Hematopoietic multipotent progenitor cell treated with erythropoietin and hydrocortisone succinate and interleukin-3 and kit ligand, for 8 days (in vitro differentiated cells): ENCODE results near the gene SLAIN1.
A peak's percentile ranks its signal among the peaks of the same experiment; 100 is the strongest.

Experiments used
- DNase-seq: peaks from one replicate; pipeline ENCODE4 v3.0.0-alpha.2; 2015

SLAIN1 gene

GRCh38 chr13:77760893-77761292, 63.4 kb downstream of the SLAIN1 start:
- no peak for DNase-seq

DNA sequence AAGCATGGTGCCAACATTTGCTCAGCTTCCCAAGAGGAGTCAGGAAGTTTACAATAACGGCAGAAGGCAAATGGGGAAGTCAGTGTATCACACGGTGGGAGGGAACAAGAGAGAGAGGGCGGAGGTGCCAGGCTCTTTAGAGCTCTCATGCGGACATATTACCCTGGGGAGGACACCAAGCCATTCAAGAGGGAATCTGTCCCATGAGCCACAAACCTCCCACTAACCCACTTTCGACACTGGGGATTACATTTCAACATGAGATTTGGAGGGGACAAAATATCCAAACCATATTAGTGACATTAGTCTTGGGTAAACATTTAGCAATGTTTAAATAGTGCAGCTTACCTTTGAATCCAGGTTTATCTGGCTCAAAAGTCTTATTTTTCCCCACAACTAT, 69.9 kb downstream of the SLAIN1 start:
- DNase-seq, result no peak

DNA sequence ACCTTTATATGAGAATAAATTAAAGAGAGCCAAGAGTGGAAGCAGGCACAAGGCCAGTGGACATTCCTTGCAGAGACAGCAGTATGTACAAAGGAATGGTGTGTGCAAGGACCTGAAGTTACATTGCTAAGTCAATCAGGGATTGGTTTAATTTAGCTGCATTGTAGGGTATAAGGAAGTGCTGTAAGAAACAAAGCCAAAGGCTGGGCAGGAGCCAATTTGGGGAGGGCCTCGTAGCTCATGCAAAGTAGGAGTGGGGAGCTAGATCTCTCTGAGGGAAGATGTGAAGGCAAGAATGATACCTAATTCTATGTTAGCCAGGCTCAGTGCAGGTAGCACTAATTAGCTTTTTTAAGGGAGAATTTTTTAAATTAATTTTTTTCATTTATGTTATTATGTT, 76.7 kb downstream of the SLAIN1 start:
- DNase-seq, result no peak

GRCh38 chr13:77776704-77777103, 79.2 kb downstream of the SLAIN1 start:
- DNase-seq, result no peak

DNA sequence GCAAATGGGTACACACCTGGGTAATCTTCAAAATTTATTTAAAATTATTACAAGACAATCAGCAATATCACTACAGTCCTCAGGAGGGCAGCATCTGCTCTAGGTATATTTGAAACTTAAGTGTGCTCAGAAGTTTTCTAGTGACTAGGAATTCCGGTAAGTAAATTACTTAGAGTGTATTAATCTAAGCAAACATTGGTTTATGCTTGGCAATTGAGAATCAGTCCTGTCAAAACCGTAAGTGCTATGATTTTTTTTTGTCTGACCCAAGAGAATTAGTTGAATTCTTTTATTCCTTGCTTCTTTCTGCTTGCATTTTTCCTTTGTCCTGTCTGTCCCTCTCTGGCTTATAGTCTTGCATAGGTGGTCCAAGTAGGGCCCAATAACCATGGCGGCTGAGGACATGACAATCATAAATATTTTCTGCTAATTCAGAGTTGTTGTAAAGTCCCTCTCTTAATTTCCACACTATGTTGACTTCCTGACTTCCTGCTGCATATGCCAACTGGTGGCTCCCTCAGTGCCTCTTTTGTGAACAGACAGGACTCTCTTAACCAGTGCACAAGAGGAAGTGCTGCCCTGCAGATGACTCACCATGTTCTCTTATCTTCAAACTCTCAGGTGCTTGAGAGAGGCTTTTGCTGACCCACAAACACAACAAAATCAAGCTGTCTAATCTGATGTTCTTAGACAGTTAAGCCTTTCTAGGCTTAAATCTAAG, 82.2 kb downstream of the SLAIN1 start:
- peak; percentile 78 for DNase-seq

GRCh38 chr13:77781808-77782207, 84.3 kb downstream of the SLAIN1 start:
- no peak for DNase-seq

- DNase-seq, result no peak
Observed at GRCh38 chr13:77784515-77784914, 87.0 kb downstream of the SLAIN1 start.

- no peak for DNase-seq
Observed at GRCh38 chr13:77786695-77787287, 89.3 kb downstream of the SLAIN1 start.

DNA sequence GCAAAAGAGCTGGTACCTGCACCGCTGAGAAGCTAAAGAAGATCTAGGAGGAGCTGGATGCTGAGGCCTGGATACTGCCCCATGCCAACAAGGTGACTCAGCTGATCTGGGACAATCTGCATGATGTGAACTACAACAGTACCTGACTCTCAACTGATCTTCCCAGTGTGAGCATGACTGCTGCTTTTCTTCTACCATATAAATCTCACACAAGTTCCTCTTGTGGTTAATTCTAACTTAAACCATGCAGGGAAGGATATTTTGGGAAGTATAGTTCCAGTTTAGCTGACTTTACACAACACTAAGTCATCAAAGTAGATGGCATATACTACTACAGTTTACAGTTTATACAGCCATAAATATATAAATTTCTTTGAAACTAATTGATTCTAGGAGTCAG, 91.9 kb downstream of the SLAIN1 start:
- DNase-seq, result no peak

DNA sequence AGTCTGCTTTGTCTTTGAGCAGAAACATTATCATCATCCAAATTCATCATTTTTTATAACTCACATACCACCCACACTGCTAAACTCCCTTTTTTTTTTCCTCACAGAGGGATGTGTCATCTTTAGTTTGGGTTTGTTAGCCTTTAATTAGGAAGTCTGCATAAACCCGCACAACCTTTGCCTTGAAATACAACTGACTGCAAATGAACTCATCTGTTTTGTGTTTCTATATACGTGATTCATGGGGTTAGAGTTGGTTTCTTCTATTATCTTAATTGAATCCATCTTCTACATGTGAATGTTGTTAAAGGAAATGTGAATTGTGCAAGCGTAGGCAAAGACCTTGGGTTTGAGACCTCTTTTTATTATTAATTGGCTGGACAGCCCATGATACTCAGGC, 102.7 kb downstream of the SLAIN1 start:
- no peak for DNase-seq

DNA sequence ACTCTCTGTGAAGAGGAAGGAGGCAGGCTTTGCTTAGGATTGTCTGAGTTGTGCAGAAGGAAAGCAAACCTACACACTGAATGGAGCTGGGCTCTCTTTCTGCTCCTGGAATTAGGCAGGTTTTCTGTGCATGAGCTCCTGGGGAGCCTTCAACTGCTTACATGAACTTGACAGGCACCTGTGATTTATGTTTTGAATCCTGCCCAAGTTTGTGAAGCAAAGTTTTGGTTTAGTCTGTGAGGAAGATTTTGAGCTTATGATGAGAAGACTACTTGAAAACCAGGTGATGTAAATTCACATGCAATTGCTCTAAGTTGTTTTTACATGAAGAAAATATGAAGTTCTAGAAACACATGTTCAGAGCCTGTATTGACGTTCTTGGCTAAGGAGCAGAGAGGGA, 109.0 kb downstream of the SLAIN1 start:
- no peak for DNase-seq

GRCh38 chr13:77807431-77808135, 110.1 kb downstream of the SLAIN1 start:
- no peak for DNase-seq

DNA sequence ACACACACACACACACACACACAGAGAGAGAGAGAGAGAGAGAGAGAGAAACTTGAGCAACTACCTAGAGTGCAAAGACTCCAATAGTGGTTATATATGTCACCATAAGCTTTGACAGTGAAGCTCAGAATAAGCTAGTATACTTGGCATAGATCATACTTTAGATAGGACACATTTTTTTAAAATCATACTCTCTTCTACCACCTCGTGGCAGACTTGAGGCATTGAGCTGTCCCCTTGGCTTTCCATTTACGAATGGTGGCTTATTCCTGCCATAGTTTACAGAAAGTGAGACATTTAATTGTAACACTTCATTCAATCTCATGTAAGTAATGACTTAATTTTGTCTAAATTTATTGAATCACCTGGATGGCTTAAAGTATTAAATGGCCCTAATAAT, 112.9 kb downstream of the SLAIN1 start:
- DNase-seq, result peak; percentile 51

DNA sequence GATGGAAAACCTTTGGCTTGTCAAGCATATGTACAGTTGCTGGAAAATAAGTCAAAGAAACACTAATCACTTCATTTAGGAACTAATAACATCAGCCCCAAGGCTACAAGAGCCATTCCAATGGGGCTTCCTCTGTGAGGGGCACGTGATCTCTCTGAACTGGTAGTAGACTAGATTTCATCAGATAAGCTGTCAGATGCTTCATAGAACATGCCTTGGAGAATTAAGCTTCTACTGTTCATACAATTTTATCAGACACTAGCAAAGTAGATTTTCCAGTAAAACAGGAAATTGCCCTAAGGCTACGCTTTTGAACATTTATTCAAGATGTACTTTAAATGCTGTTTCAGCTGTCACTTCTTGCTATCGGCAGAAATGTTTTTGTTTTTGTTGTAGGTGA, 113.4 kb downstream of the SLAIN1 start:
- no peak for DNase-seq

- no peak for DNase-seq
Observed at GRCh38 chr13:77811381-77811780, 113.9 kb downstream of the SLAIN1 start.

GRCh38 chr13:77811981-77812380, 114.5 kb downstream of the SLAIN1 start:
- no peak for DNase-seq
